HCT116 (cell line): ENCODE measurements around the gene TRMO. TPM values are rescaled to one million over a fixed set of nuclear protein-coding genes. Genes with fewer than 3 reads are reported as not detected.

Source experiments
- ATAC-seq: fragments of 200-7000 bp; cut with Tn5 transposase; 2 replicates; pipeline ENCODE4 v1.9.1; 2020; ENCODE audit warnings: mild to moderate bottlenecking, moderate library complexity
- BruUV-seq: library from RNA; stranded (reverse); fragments of 400-500 nt; replicated peaks from 2 replicates; lab custom pipeline; 2021; lab: Mats Ljungman, UMichigan
- CTCF ChIA-PET: fragments of 300-600 bp; sonication (Branson Sonifier 250); formaldehyde crosslinking; loops from one replicate; lab custom pipeline; 2021; ENCODE audit warnings: antibody characterized with exemption; lab: Charles Lee
- POLR2A ChIA-PET: fragments of 300-600, 350-600 bp; sonication (Branson Sonifier 250); formaldehyde crosslinking; loops from one replicate; lab custom pipeline; 2021; ENCODE audit warnings: antibody characterized with exemption; lab: Charles Lee
- RAD21 ChIA-PET, 2 experiments: fragments of 300-600 bp; sonication (Branson Sonifier 250); formaldehyde crosslinking; loops; one replicate each; lab custom pipeline; 2023; ENCODE audit warnings: low total read pairs in 2 of 2; ENCODE audit not compliant: uncharacterized antibody in 2 of 2, unreplicated experiment in 2 of 2, low non-redundant PET in 1 of 2; lab: Charles Lee
- DNase-seq: peaks from one replicate; pipeline ENCODE4 v3.0.0-alpha.2; 2010; ENCODE audit warnings: low read depth, low spot score
- H2AFZ ChIP-seq: fragments of 200-600 bp; shearing (Covaris generic), sonication (generic); 2 replicates; pipeline ENCODE4 v1.6.1; 2017; ENCODE audit warnings: low read depth, mixed run types, mixed read lengths, antibody characterized with exemption, low read length; ENCODE audit not compliant: poor library complexity, severe bottlenecking
- H3K27ac ChIP-seq: 2 replicates; pipeline ENCODE4 v1.5.1; 2012; ENCODE audit warnings: low read depth, low read length
- H3K27me3 ChIP-seq: fragments of 200-600 bp; sonication (generic); 2 replicates; pipeline ENCODE4 v1.6.1; 2016; ENCODE audit warnings: mixed run types, low read length, mixed read lengths; ENCODE audit not compliant: insufficient read depth
- H3K36me3 ChIP-seq, 2 experiments: fragments of 200-500 bp in 1 of 2; fragments of 200-600 bp in 1 of 2; sonication (Bioruptor generic) in 1 of 2; sonication (generic) in 1 of 2; 2 replicates each; pipeline versions ENCODE4 v1.5.1 to v1.6.1; 2014 to 2016; ENCODE audit warnings: low read length in 2 of 2, inconsistent platforms in 1 of 2, mixed read lengths in 1 of 2, mixed run types in 1 of 2; ENCODE audit not compliant: insufficient read depth in 2 of 2, control insufficient read depth in 1 of 2
- H3K4me1 ChIP-seq, 2 experiments: fragments of 200-600 bp in 1 of 2; sonication (generic) in 1 of 2; 2 replicates each; pipeline versions ENCODE4 v1.5.1 to v1.6.1; 2012 to 2017; ENCODE audit warnings: low read length in 2 of 2, inconsistent platforms in 1 of 2, mild to moderate bottlenecking in 1 of 2, mixed read lengths in 1 of 2, mixed run types in 1 of 2, moderate library complexity in 1 of 2; ENCODE audit not compliant: insufficient read depth in 2 of 2, control insufficient read depth in 1 of 2
- H3K4me2 ChIP-seq: fragments of 200-600 bp; sonication (generic); 2 replicates; pipeline ENCODE4 v1.6.1; 2017; ENCODE audit warnings: mixed run types, low read length, mixed read lengths
- H3K4me3 ChIP-seq, 2 experiments: fragments of 200-600 bp in 1 of 2; sonication (generic) in 1 of 2; replicated peaks in 1 of 2; 2 replicates each; pipeline ENCODE4 v1.5.1; 2011 to 2016; ENCODE audit warnings: low read length in 2 of 2, control low read depth in 1 of 2, low read depth in 1 of 2, mild to moderate bottlenecking in 1 of 2, mixed read lengths in 1 of 2, mixed run types in 1 of 2
- H3K79me2 ChIP-seq: fragments of 200-600 bp; sonication (generic); 2 replicates; pipeline ENCODE4 v1.6.1; 2017; ENCODE audit warnings: mild to moderate bottlenecking, mixed run types, low read length, moderate library complexity, mixed read lengths; ENCODE audit not compliant: insufficient read depth
- H3K9ac ChIP-seq: fragments of 200-600 bp; sonication (generic); 2 replicates; pipeline ENCODE4 v1.6.1; 2016; ENCODE audit warnings: low read length, mixed read lengths
- H3K9me2 ChIP-seq: fragments of 200-600 bp; sonication (generic), shearing (Covaris generic); 2 replicates; pipeline ENCODE4 v1.6.1; 2017; ENCODE audit warnings: mixed run types, mild to moderate bottlenecking, moderate library complexity; ENCODE audit not compliant: insufficient read depth
- H3K9me3 ChIP-seq, 2 experiments: fragments of 200-500 bp in 1 of 2; fragments of 200-600 bp in 1 of 2; sonication (Bioruptor generic) in 1 of 2; sonication (generic) in 1 of 2; 2 replicates each; pipeline ENCODE4 v1.6.1; 2014 to 2017; ENCODE audit warnings: low read length in 2 of 2, mixed read lengths in 2 of 2, inconsistent platforms in 1 of 2, low read depth in 1 of 2, mild to moderate bottlenecking in 1 of 2, mixed run types in 1 of 2, moderate library complexity in 1 of 2; ENCODE audit not compliant: control insufficient read depth in 1 of 2, insufficient read depth in 1 of 2
- H4K20me1 ChIP-seq: fragments of 200-600 bp; sonication (generic), shearing (Covaris generic); 2 replicates; pipeline ENCODE4 v1.6.1; 2017; ENCODE audit warnings: mixed run types, mild to moderate bottlenecking, moderate library complexity; ENCODE audit not compliant: insufficient read depth
- CEBPB ChIP-seq: IDR thresholded peaks from 2 replicates; pipeline ENCODE4 v1.6.1; 2012; ENCODE audit warnings: low read depth
- EZH2phosphoT487 ChIP-seq: fragments of 200-600 bp; IDR thresholded peaks from 2 replicates; pipeline ENCODE4 v1.6.1; 2018; ENCODE audit warnings: antibody characterized with exemption, borderline replicate concordance
- JUND ChIP-seq: IDR thresholded peaks from 2 replicates; pipeline ENCODE4 v1.6.1; 2012
- MAX ChIP-seq: IDR thresholded peaks from 2 replicates; pipeline ENCODE4 v1.6.1; 2012
- RAD21 ChIP-seq: IDR thresholded peaks from 2 replicates; pipeline ENCODE4 v1.6.1; 2012; ENCODE audit warnings: low read depth, mild to moderate bottlenecking
- REST ChIP-seq: IDR thresholded peaks from 2 replicates; pipeline ENCODE4 v1.6.1; 2012; ENCODE audit warnings: low read depth
- SIN3A ChIP-seq: IDR thresholded peaks from 2 replicates; pipeline ENCODE4 v1.6.1; 2012; ENCODE audit warnings: low read depth
- SP1 ChIP-seq: IDR thresholded peaks from 2 replicates; pipeline ENCODE4 v1.6.1; 2012; ENCODE audit warnings: low read depth
- SRF ChIP-seq: IDR thresholded peaks from 2 replicates; pipeline ENCODE4 v1.6.1; 2012; ENCODE audit warnings: low read depth
- TCF7L2 ChIP-seq: IDR thresholded peaks from 2 replicates; pipeline ENCODE4 v1.7.0; 2011; ENCODE audit warnings: borderline replicate concordance, inconsistent platforms; ENCODE audit not compliant: insufficient read depth, insufficient read length; ENCODE audit errors: extremely low read depth
- ZBTB33 ChIP-seq: IDR thresholded peaks from 2 replicates; pipeline ENCODE4 v1.6.1; 2011; ENCODE audit warnings: mild to moderate bottlenecking, low read length, moderate library complexity; ENCODE audit not compliant: insufficient replicate concordance; ENCODE audit errors: extremely low read depth
- intact Hi-C: fragments of 100-400 bp; cut with micrococcal nuclease; formaldehyde crosslinking; loops from 2 replicates; pipeline ENCODE4 v1.10.0; 2022
- total RNA-seq: library from RNA; stranded (reverse); gene quantifications from one replicate; pipeline ENCODE4 v1.2.1, GENCODE V29; 2021; ENCODE audit not compliant: unreplicated experiment
- TF ChIP-seq, protein P1 (sequence below), 3 experiments: fragments of 200-600 bp in 1 of 3; sonication (generic) in 1 of 3; IDR thresholded peaks in 2 of 3; conservative IDR thresholded peaks in 1 of 3; 2 replicates each; pipeline ENCODE4 v1.5.1; 2012 to 2017; ENCODE audit warnings: low read depth in 2 of 3, low read length in 2 of 3, antibody characterized with exemption in 1 of 3, borderline replicate concordance in 1 of 3, control low read depth in 1 of 3, mild to moderate bottlenecking in 1 of 3, mixed read lengths in 1 of 3, mixed run types in 1 of 3, moderate library complexity in 1 of 3; ENCODE audit not compliant: insufficient read depth in 1 of 3

TRMO gene
- total RNA-seq, 1 experiment from 2014 or later: 10.2 TPM

- TF ChIP-seq TCF7L2 (no peak), REST (no peak), SRF (no peak), MAX (no peak), CEBPB (no peak), EZH2phosphoT487 (no peak)
Measured at GRCh38 chr9:97924386-97924785, 2.1 kb upstream of the TRMO start (continued).

DNA sequence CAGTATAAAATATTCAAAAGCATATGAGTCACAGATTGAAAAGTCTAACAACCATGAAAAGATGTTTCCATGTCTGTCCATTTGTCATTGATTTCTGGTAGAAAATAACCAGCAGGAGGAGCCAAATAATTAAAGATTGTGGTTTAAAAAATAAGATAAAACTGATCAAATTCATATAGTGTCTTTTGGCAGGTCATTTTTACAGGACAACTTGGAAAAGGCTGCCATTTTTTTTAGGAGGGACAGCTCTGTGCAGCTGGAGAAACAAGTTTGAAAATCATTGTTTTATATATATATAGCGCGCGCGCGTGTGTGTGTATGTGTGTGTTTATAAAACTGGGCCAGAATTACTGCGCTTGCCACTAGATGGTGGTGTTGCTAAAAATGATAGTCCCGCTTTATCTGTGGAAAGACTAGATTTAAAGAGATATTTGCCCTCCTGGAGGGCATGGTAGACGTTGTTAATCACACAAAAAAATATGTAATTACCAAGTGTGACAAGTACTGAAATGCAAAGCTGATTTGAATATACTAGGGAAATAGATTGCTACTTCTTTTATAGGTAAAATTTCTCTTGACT is 1.3 kb upstream of the TRMO start:
- H3K79me2 ChIP-seq: peaks cover 12% of the 10 kb centered on the region; the same call in 1 of the 2 replicates
- H3K4me2 ChIP-seq: peak overlapping the region; percentile 83
- ChIA-PET RAD21 (no interaction called here), CTCF (interaction anchor here (0.8 to 3.3 kb wide), 13 partner anchors 9 to 340 kb away, joined by 3 to 20 read pairs (median 4); partner anchors contain the start of genes ANP32B, NANS and XPA), POLR2A (interaction anchor here (1.2 kb wide), 1 partner anchor 13 kb away, joined by 5 read pairs; no protein-coding TSS in a partner anchor)
- intact Hi-C loops: loop anchor here (1.0 to 2.0 kb wide), 5 partner anchors 31 to 340 kb away; partner anchors contain the start of gene ANP32B
- H3K4me3 ChIP-seq: peak overlapping the region; percentile 67; a peak in 3 of 4 replicates
- no peaks in the 10 kb centered on the region for H4K20me1 ChIP-seq
- peak; percentile 57 for ATAC-seq
- H2AFZ ChIP-seq: peak overlapping the region; percentile 89
- peaks cover 4 to 17% of the 10 kb centered on the region in 2 experiments; a peak in 3 of 4 replicates for H3K4me1 ChIP-seq
- peak overlapping the region; percentile 91; the same call in 1 of the 2 replicates for H3K27ac ChIP-seq
- H3K27me3 ChIP-seq: peaks cover 3% of the 10 kb centered on the region; the same call in 1 of the 2 replicates
- TF ChIP-seq RAD21 (peak; percentile 74), SIN3A (0 out of 2 replicates have a peak, but pooled peaks have one; percentile 29), SP1 (peak; percentile 44; the same call in 1 of the 2 replicates), CEBPB (no peak), MAX (peak; percentile 52), JUND (no peak), SRF (no peak), ZBTB33 (no peak)
- TF ChIP-seq, protein P1, sequence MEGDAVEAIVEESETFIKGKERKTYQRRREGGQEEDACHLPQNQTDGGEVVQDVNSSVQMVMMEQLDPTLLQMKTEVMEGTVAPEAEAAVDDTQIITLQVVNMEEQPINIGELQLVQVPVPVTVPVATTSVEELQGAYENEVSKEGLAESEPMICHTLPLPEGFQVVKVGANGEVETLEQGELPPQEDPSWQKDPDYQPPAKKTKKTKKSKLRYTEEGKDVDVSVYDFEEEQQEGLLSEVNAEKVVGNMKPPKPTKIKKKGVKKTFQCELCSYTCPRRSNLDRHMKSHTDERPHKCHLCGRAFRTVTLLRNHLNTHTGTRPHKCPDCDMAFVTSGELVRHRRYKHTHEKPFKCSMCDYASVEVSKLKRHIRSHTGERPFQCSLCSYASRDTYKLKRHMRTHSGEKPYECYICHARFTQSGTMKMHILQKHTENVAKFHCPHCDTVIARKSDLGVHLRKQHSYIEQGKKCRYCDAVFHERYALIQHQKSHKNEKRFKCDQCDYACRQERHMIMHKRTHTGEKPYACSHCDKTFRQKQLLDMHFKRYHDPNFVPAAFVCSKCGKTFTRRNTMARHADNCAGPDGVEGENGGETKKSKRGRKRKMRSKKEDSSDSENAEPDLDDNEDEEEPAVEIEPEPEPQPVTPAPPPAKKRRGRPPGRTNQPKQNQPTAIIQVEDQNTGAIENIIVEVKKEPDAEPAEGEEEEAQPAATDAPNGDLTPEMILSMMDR (IDR thresholded peaks at IDR 0.05 in 2 of 3, conservative IDR thresholded peaks at IDR 0.05 in 1 of 3; ENCODE audit: borderline replicate concordance in 1 of 3, insufficient read depth in 1 of 3, low read depth in 2 of 3, low read length in 2 of 3): peak; percentile 65 to 99 (median 83)
- H3K9ac ChIP-seq: peak overlapping the region; percentile 69
- no peaks in the 10 kb centered on the region for H3K9me2 ChIP-seq
- no peaks in the 10 kb centered on the region for H3K36me3 ChIP-seq
- no peaks in the 10 kb centered on the region for H3K9me3 ChIP-seq
- peak; percentile 74 for DNase-seq
- no TSS peak for BruUV-seq
